Fibroblast of pulmonary artery (primary cell): ENCODE measurements around the gene CD6.

Experiments
- DNase-seq: peaks from one replicate; pipeline ENCODE4 v3.0.0-alpha.2; 2010; ENCODE audit warnings: low read depth
- H3K4me3 ChIP-seq: replicated peaks from 2 replicates; pipeline ENCODE4 v1.5.1; 2011; ENCODE audit warnings: low read depth, mild to moderate bottlenecking, control low read depth, low read length, moderate library complexity
- CTCF ChIP-seq: IDR thresholded peaks from 2 replicates; pipeline ENCODE4 v1.5.1; 2011; ENCODE audit warnings: mild to moderate bottlenecking, control low read depth, low read length, inconsistent platforms; ENCODE audit errors: missing control alignments

CD6 gene

DNA sequence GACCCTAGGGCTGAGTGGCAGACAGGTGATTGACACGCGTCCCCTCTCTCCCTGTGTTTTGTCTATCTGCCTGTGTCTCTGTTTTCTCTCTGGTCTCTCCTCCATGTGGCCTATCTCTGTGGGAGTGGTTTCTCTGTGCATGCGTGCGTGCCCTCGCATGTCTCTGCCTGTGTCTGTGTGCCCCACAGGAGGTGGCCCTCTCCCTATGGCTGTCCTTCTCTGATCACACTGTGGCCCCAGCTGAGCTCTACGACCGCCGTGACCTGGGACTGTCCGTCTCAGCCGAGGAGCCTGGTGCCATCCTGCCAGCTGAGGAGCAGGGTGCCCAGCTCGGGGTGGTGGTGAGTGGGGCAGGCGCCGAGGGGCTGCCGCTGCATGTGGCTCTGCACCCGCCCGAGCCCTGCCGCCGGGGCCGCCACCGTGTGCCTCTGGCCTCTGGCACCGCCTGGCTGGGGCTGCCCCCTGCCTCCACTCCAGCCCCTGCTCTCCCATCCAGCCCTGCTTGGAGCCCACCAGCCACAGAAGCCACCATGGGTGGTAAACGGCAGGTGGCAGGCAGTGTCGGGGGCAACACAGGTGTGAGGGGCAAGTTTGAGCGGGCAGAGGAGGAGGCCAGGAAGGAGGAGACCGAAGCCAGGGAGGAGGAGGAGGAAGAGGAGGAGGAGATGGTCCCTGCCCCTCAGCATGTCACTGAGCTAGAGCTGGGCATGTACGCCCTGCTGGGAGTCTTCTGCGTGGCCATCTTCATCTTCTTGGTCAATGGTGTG, 35.6 kb upstream of the CD6 start:
- no peak overlapping the region for H3K4me3 ChIP-seq
- TF ChIP-seq CTCF = no peak
- DNase-seq = no peak

- no peak for DNase-seq
- TF ChIP-seq CTCF = no peak
- no peak overlapping the region for H3K4me3 ChIP-seq
These were observed 34.9 kb upstream of the CD6 start for GRCh38 chr11:60936467-60937143.

GRCh38 chr11:60937144-60937527, 34.3 kb upstream of the CD6 start:
- no peak for TF ChIP-seq CTCF
- H3K4me3 ChIP-seq = no peak overlapping the region
- DNase-seq = peak; percentile 31

- DNase-seq = no peak
- no peak for TF ChIP-seq CTCF
- H3K4me3 ChIP-seq = no peak overlapping the region
These were observed 33.7 kb upstream of the CD6 start for GRCh38 chr11:60937811-60938210.

- DNase-seq = no peak
- H3K4me3 ChIP-seq = no peak overlapping the region
- TF ChIP-seq CTCF = no peak
These were observed 33.0 kb upstream of the CD6 start for GRCh38 chr11:60938500-60938899.

DNA sequence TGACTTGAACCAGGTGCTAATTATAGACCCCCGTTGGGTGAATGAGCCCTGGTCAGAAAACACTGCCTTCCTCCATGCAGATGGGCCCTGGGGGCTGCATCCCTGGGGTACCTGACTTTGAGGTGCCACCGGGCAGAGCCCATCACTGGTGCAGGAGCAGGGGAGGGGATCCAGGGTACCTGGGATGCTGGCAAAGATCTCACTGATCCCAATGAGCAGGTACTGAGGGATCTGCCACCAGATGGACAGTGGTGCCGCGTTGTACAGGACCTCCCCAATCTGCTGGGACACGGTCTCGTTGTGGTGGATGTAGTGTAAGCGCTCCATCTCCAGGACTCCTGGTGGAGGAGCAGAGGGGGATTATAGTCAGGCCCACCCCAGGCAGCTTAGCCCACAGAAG, 32.2 kb upstream of the CD6 start:
- TF ChIP-seq CTCF = no peak
- H3K4me3 ChIP-seq = no peak overlapping the region
- DNase-seq = no peak

GRCh38 chr11:60939855-60940254, 31.6 kb upstream of the CD6 start:
- peak; percentile 53 for DNase-seq
- TF ChIP-seq CTCF = no peak
- no peak overlapping the region for H3K4me3 ChIP-seq
